ENCODE results near the gene ADGRE1.

The ADGRE1 gene

DNA sequence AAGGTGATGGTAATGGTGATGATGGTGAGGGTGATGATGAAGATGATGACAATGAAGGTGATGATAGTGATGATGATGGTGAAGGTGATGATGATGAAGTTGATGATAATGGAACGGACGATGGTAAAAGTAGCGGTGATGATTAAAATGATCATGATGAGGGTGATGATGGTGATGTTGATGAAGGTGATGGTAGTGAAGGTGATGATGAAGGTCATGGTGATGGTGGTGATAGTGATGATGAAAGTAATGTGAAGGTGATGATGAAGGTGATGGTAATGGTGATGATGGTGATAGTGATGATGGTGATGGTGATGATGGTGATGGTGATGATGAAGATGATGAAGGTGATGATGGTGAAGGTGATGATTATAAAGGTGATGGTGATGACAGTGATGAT is 67.7 kb downstream of the ADGRE1 start:
- DNase-seq, result no peak

GRCh38 chr19:6956573-6956972 is 69.2 kb downstream of the ADGRE1 start:
- no peak for DNase-seq

- DNase-seq, result no peak
Measured at GRCh38 chr19:6958791-6959190, 71.4 kb downstream of the ADGRE1 start.

- DNase-seq, result no peak
Measured at GRCh38 chr19:6963244-6963852, 76.0 kb downstream of the ADGRE1 start.

GRCh38 chr19:6963937-6964336 is 76.6 kb downstream of the ADGRE1 start:
- no peak for DNase-seq

GRCh38 chr19:6967967-6968366 is 80.6 kb downstream of the ADGRE1 start:
- DNase-seq, result no peak

DNA sequence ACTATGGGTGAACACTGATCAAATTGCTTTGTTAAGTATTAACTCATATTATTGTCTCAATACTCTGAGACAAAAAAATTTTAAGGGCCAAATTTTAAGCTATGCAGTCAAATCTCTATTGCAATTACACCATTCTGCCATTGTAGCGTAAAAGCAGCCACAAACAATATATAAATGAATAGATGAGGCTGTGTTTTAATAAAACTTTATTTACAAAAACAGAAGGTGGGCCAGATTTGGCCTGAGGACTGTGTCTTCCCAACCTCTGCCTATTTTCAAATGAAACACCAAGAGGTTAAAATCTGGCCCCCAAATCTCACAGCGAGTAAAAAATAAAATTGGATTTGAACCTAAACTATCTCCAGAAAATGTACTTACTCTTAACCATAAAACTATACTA is 82.1 kb downstream of the ADGRE1 start:
- DNase-seq, result no peak

DNA sequence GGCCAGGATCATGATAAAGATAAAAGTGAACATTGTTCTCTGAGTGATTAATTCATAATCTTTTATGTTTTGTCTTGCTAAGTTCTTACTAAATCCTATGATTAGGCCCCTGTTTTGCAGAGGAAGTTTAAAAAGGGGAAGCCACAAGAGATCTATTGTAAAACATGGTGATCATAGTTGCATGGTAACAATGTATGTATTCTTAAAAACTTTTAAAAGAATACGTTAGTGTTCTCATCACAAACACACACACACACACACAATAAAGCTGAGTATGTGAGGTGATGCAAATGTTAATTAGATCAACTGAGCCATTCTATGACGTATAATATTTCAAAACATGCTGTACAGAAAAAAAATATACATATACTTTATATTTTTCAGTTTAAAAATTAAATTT is 82.6 kb downstream of the ADGRE1 start:
- no peak for DNase-seq

DNA sequence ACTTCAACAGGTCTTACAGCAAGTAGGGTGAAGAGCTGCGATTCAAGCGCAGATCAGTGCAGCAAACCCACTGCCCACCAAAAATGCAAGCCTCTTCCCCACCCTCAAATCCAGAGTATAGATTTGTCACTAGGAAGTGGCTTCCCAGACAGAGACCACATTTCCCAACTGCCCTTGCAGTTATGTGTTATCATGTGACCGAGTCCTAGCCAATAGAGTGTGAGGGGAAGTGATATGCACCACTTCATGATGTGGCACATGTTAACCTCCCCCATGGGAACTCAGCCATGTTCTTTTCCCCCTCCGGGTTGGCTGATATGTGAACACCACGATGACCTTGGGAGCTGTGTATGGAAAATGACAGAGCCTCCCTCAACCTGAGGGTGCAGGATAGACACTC is 83.1 kb downstream of the ADGRE1 start:
- no peak for DNase-seq

- no peak for DNase-seq
Measured at GRCh38 chr19:6971366-6971765, 84.0 kb downstream of the ADGRE1 start.

DNA sequence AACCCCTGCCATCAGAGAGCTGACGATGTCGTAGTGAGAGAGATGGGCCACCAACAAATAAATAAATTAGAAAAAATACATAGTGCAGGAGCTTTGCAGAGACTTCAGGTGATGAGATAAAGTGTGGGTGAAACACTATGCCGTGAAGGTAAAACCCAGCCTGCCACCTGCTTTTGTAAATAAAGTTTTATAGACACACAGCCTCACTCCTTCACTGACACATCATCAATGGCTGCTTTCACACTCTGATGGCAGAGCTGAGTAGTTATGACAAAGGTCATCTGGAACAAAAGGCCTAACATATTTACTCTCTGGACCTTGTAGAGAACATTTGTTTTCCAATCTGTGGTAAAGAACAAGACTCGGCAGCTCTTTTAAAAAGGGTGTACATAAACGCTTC is 88.8 kb downstream of the ADGRE1 start:
- DNase-seq, result no peak

DNA sequence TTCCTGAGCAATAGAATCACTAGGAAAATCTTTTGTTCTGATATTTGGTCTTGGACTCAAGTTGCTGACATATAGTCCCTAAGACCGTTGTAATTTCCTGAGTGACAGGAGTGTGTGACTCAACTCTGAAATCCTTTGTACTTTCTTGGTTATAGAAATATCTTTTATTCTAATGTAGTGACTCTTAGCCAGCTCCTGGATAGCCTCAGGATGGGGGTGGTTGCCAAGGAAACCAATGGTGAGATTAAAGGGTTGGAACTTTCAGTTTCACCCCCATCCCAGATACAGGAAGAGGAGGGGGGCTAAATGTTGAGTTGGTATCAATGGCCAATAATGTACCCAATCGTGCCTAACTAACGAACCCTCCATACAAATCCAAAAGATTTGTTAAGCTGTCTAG is 92.0 kb downstream of the ADGRE1 start:
- no peak for DNase-seq

- no peak for DNase-seq
Measured at GRCh38 chr19:6983448-6983847, 96.1 kb downstream of the ADGRE1 start.

DNA sequence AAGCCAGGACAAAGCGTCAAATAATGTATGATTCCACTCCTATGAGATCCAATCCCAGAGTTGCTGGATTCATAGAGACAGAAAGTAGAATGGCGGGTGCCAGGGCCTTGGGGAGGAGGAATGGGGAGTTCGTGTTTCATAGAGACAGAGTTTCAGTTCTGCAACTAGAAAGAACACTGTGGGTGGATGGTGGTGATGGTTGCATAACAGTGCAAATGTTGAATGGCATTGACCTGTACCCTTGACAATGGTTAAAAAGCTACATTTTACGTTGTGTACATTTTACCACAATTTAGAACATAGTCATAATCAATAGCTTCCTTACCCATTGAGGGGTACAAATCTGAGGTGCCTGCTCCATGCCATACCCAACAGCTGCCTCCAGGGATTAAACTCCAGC is 100.5 kb downstream of the ADGRE1 start:
- DNase-seq, result no peak

GRCh38 chr19:6988257-6988656 is 100.9 kb downstream of the ADGRE1 start:
- no peak for DNase-seq
